GM18505 (cell line): Measurements from ENCODE around the gene TBX3.

ENCODE experiments used
- ATAC-seq: cut with Tn5 transposase; IDR thresholded peaks from one replicate; pipeline ENCODE4 v1.9.1; 2021; ENCODE audit not compliant: unreplicated experiment
- POLR2A ChIP-seq: IDR thresholded peaks from 4 replicates; pipeline ENCODE4 v1.6.1; 2011; ENCODE audit warnings: borderline replicate concordance; ENCODE audit not compliant: insufficient read depth, insufficient read length; ENCODE audit errors: extremely low read depth

The TBX3 gene

DNA sequence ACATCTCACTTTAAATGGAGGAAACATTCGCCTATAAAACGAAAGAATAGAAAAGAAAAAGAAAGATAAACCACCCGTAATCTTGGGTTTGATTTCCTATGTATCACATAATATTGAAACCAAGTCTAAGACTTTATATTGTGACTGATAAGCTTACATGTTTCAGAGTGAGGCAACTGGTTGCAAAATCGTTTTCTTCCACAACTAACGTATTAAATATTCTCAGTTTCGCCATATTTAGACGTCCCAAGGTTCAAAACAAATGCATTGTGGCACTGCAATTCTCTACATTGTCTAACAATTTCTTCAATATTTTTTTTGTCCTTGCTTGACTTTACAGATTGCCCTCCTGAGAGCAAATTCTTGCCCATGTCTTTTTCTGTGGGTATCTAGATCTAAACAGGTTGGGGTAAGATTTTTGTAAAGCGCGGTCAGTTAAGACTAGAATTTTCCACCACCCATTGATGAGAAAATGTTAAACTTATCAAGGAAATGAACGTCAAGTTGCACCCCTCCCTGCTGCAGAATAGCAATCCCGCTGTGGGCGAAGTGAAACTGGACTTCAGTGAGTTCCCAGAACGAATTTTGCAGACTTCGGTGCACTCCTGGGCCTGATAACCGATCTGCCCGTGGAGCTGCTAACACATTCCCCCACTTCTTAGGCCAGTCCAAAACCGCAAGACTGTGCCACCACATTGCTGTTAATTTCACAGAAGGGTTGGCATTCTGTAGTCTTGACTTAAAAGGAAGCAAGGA is 2.7 kb downstream of the TBX3 start:
- TF ChIP-seq POLR2A, result no peak
- no peak for ATAC-seq

GRCh38 chr12:114680604-114681069 is 3.3 kb downstream of the TBX3 start:
- no peak for ATAC-seq
- no peak for TF ChIP-seq POLR2A

GRCh38 chr12:114679942-114680341 is 4.0 kb downstream of the TBX3 start:
- TF ChIP-seq POLR2A, result no peak
- no peak for ATAC-seq

GRCh38 chr12:114679452-114679875 is 4.5 kb downstream of the TBX3 start:
- ATAC-seq, result no peak
- TF ChIP-seq POLR2A, result no peak

- no peak for TF ChIP-seq POLR2A
- no peak for ATAC-seq
These were observed 5.3 kb downstream of the TBX3 start for GRCh38 chr12:114678718-114679117.

GRCh38 chr12:114678028-114678427 is 5.9 kb downstream of the TBX3 start:
- no peak for ATAC-seq

GRCh38 chr12:114676142-114676741 is 7.7 kb downstream of the TBX3 start:
- no peak for TF ChIP-seq POLR2A
- no peak for ATAC-seq

More at GRCh38 chr12:114678028-114678427, 5.9 kb downstream of the TBX3 start:
- TF ChIP-seq POLR2A, result no peak

- no peak for TF ChIP-seq POLR2A
- ATAC-seq, result no peak
These were observed 9.5 kb downstream of the TBX3 start for GRCh38 chr12:114674251-114675047.

GRCh38 chr12:114673901-114674250 is 10.1 kb downstream of the TBX3 start:
- no peak for TF ChIP-seq POLR2A
- no peak for ATAC-seq

- no peak for TF ChIP-seq POLR2A
- no peak for ATAC-seq
These were observed 10.7 kb downstream of the TBX3 start for GRCh38 chr12:114673169-114673833.

GRCh38 chr12:114672817-114673168 is 11.2 kb downstream of the TBX3 start:
- ATAC-seq, result no peak
- no peak for TF ChIP-seq POLR2A

- no peak for ATAC-seq
- no peak for TF ChIP-seq POLR2A
These were observed 12.2 kb downstream of the TBX3 start for GRCh38 chr12:114671443-114672411.
